GM12874 (cell line): ENCODE measurements around the gene C14orf93.

ENCODE experiments used
- CTCF ChIP-seq: IDR thresholded peaks from 2 replicates; pipeline ENCODE4 v1.5.1; 2011; ENCODE audit warnings: low read depth, mild to moderate bottlenecking, control low read depth, low read length, moderate library complexity; ENCODE audit not compliant: insufficient read depth

The C14orf93 gene

GRCh38 chr14:23049011-23049410, 39.1 kb upstream of the C14orf93 start:
- TF ChIP-seq CTCF: no peak

- no peak for TF ChIP-seq CTCF
These were observed 38.1 kb upstream of the C14orf93 start for GRCh38 chr14:23047751-23048693.

- TF ChIP-seq CTCF: no peak
These were observed 37.2 kb upstream of the C14orf93 start for GRCh38 chr14:23047034-23047634.

GRCh38 chr14:23045419-23046357, 35.7 kb upstream of the C14orf93 start:
- TF ChIP-seq CTCF: no peak

GRCh38 chr14:23044840-23045239, 34.9 kb upstream of the C14orf93 start:
- TF ChIP-seq CTCF: no peak

GRCh38 chr14:23043754-23044153, 33.8 kb upstream of the C14orf93 start:
- TF ChIP-seq CTCF: no peak

GRCh38 chr14:23043145-23043544, 33.2 kb upstream of the C14orf93 start:
- TF ChIP-seq CTCF: no peak
